PC-3 (cell line): ENCODE results near the gene WWP2. TPM values are rescaled to one million over a fixed set of nuclear protein-coding genes. Genes with fewer than 3 reads are reported as not detected.

ENCODE experiments used
- ATAC-seq: fragments of 200-7000 bp; cut with Tn5 transposase; 2 replicates; pipeline ENCODE4 v1.9.1; 2020; ENCODE audit warnings: mild to moderate bottlenecking, moderate library complexity
- BruUV-seq: library from RNA; stranded (reverse); fragments of 400-500 nt; replicated peaks from 2 replicates; lab custom pipeline; 2021; lab: Mats Ljungman, UMichigan
- CTCF ChIA-PET: fragments of 300-600 bp; sonication (Branson Sonifier 250); formaldehyde crosslinking; loops from one replicate; lab custom pipeline; 2022; ENCODE audit warnings: antibody characterized with exemption; lab: Charles Lee
- POLR2A ChIA-PET: fragments of 300-600 bp; sonication (Branson Sonifier 250); formaldehyde crosslinking; loops from one replicate; lab custom pipeline; 2022; ENCODE audit warnings: antibody characterized with exemption; ENCODE audit not compliant: unreplicated experiment; lab: Charles Lee
- DNase-seq: peaks from one replicate; pipeline ENCODE4 v3.0.0-alpha.2; 2015
- H2AFZ ChIP-seq: fragments of 300-600 bp; sonication (generic); 2 replicates; pipeline ENCODE4 v1.6.0; 2016; ENCODE audit warnings: antibody characterized with exemption, low read length
- H3F3A ChIP-seq: fragments of 300-600 bp; sonication (generic); one replicate; pipeline ENCODE4 v1.6.0; 2017; ENCODE audit warnings: antibody characterized with exemption, low read length, control low read depth, mild to moderate bottlenecking; ENCODE audit not compliant: unreplicated experiment
- H3K27ac ChIP-seq: fragments of 300-600 bp; sonication (generic); 2 replicates; pipeline ENCODE4 v1.5.1; 2016; ENCODE audit warnings: mild to moderate bottlenecking, low read length
- H3K27me3 ChIP-seq: fragments of 300-600 bp; sonication (generic); 2 replicates; pipeline ENCODE4 v1.6.1; 2016; ENCODE audit warnings: low read length, mixed read lengths
- H3K36me3 ChIP-seq: fragments of 300-600 bp; sonication (generic); 2 replicates; pipeline ENCODE4 v1.6.1; 2016; ENCODE audit warnings: low read depth, mixed run types, low read length, mixed read lengths
- H3K4me1 ChIP-seq: fragments of 300-600 bp; sonication (generic); 2 replicates; pipeline ENCODE4 v1.5.1; 2016; ENCODE audit warnings: low read length; ENCODE audit not compliant: insufficient read depth
- H3K4me2 ChIP-seq: fragments of 300-600 bp; sonication (generic); 2 replicates; pipeline ENCODE4 v1.6.0; 2016; ENCODE audit warnings: low read length
- H3K4me3 ChIP-seq: fragments of 300-600 bp; sonication (generic); 2 replicates; pipeline ENCODE4 v1.5.1; 2016; ENCODE audit warnings: mild to moderate bottlenecking, low read length, mixed read lengths
- H3K79me2 ChIP-seq: fragments of 300-600 bp; sonication (generic); 2 replicates; pipeline ENCODE4 v1.6.1; 2017; ENCODE audit warnings: low read length, mixed read lengths
- H3K9ac ChIP-seq: fragments of 300-600 bp; sonication (generic); 2 replicates; pipeline ENCODE4 v1.6.0; 2016; ENCODE audit warnings: mild to moderate bottlenecking, low read length
- H3K9me2 ChIP-seq: fragments of 300-600 bp; sonication (generic); replicated peaks from 2 replicates; pipeline ENCODE4 v1.6.1; 2016; ENCODE audit warnings: mixed run types, low read length, mixed read lengths
- H3K9me3 ChIP-seq: fragments of 300-600 bp; sonication (generic); 2 replicates; pipeline ENCODE4 v1.6.1; 2016; ENCODE audit warnings: low read length, mixed read lengths
- H4K20me1 ChIP-seq: fragments of 300-600 bp; sonication (generic); 2 replicates; pipeline ENCODE4 v1.6.1; 2016; ENCODE audit warnings: low read length, mixed read lengths
- EZH2 ChIP-seq: fragments of 300-600 bp; sonication (generic); IDR thresholded peaks from one replicate; pipeline ENCODE4 v1.6.1; 2017; ENCODE audit warnings: antibody characterized with exemption, mild to moderate bottlenecking, low read length; ENCODE audit not compliant: unreplicated experiment
- EZH2phosphoT487 ChIP-seq: fragments of 300-600 bp; sonication (generic); IDR thresholded peaks from 2 replicates; pipeline ENCODE4 v1.6.1; 2018; ENCODE audit warnings: mild to moderate bottlenecking, antibody characterized with exemption, low read length, borderline replicate concordance
- intact Hi-C: fragments of 100-400 bp; cut with micrococcal nuclease; formaldehyde crosslinking; loops from 2 replicates; pipeline ENCODE4 v1.9.0; 2023
- total RNA-seq: library from RNA; depleted of rRNA; stranded (reverse); fragments of >200 nt; gene quantifications from 2 replicates; pipeline ENCODE4 v1.2.3, GENCODE V29; 2014
- TF ChIP-seq, protein P1 (sequence below): fragments of 300-600 bp; sonication (generic); conservative IDR thresholded peaks from 2 replicates; pipeline ENCODE4 v1.5.1; 2017; ENCODE audit warnings: antibody characterized with exemption, low read depth, mild to moderate bottlenecking, low read length

The WWP2 gene
- total RNA-seq, 1 experiment from 2014 or later, result 15.8 TPM

DNA sequence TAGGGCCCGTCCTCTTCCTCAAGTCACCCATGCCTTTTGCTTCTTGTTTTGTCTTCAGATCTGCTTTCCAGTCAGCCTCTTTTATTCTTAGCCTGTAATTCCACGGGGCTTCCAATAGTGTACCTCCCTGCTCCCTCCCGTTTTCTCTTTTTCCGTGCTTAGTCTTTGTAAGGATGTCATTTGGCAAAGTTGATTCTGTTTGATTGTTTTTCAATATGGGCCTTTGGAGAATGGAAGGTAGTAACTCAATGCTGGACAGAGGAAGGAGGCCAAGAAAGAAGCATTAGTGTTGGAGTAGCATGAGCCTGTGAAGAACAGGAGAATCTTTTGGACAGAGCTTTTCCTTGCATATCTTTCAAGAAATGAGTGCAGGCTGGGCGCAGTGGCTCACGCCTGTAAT lies 6.5 kb downstream of the WWP2 start:
- no peaks in the 10 kb centered on the region for H3K27me3 ChIP-seq
- H3K4me1 ChIP-seq, result peaks cover 3% of the 10 kb centered on the region; the same call in 1 of the 2 replicates
- peaks cover 23% of the 10 kb centered on the region for H3K79me2 ChIP-seq
- H3K9me3 ChIP-seq, result no peaks in the 10 kb centered on the region
- TF ChIP-seq EZH2 (no peak), EZH2phosphoT487 (no peak)
- TF ChIP-seq, protein P1, sequence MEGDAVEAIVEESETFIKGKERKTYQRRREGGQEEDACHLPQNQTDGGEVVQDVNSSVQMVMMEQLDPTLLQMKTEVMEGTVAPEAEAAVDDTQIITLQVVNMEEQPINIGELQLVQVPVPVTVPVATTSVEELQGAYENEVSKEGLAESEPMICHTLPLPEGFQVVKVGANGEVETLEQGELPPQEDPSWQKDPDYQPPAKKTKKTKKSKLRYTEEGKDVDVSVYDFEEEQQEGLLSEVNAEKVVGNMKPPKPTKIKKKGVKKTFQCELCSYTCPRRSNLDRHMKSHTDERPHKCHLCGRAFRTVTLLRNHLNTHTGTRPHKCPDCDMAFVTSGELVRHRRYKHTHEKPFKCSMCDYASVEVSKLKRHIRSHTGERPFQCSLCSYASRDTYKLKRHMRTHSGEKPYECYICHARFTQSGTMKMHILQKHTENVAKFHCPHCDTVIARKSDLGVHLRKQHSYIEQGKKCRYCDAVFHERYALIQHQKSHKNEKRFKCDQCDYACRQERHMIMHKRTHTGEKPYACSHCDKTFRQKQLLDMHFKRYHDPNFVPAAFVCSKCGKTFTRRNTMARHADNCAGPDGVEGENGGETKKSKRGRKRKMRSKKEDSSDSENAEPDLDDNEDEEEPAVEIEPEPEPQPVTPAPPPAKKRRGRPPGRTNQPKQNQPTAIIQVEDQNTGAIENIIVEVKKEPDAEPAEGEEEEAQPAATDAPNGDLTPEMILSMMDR, result no peak
- no peak overlapping the region for H3K4me3 ChIP-seq
- no peak for ATAC-seq
- BruUV-seq, result no TSS peak
- intact Hi-C loops, result no loop called here
- ChIA-PET CTCF (no interaction called here), POLR2A (no interaction called here)
- H3K9me2 ChIP-seq, result no peaks in the 10 kb centered on the region
- DNase-seq, result no peak
- no peak overlapping the region for H2AFZ ChIP-seq
- H3K36me3 ChIP-seq, result no peaks in the 10 kb centered on the region
- no peak overlapping the region for H3K27ac ChIP-seq
- H4K20me1 ChIP-seq, result no peaks in the 10 kb centered on the region
- no peak overlapping the region for H3K4me2 ChIP-seq
- no peak overlapping the region for H3K9ac ChIP-seq
- H3F3A ChIP-seq, result no peaks in the 10 kb centered on the region

DNA sequence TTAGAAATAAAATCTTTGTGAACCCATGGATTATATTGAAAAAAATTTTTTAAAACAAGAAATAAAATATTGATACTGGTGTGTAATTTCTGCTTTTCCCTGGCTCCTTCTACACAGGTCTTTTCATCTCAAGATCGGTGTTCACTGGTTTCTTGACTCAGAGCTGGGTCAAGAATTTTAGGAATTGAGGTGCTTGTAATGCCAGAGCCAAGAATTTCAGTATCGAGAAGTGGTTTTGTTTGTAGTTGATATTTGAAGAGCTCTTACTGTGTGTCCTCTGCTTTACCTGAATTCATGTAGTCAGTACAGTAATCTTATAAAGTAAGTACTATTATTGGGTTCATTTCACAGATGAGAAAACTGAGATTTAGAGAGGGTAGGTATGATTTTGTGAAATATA lies 7.3 kb downstream of the WWP2 start:
- ChIA-PET POLR2A (no interaction called here), CTCF (no interaction called here)
- peaks cover 16% of the 10 kb centered on the region for H3K79me2 ChIP-seq
- H3K4me1 ChIP-seq, result no peaks in the 10 kb centered on the region
- H3K27me3 ChIP-seq, result no peaks in the 10 kb centered on the region
- H2AFZ ChIP-seq, result no peak overlapping the region
- no peaks in the 10 kb centered on the region for H3K36me3 ChIP-seq
- H3F3A ChIP-seq, result no peaks in the 10 kb centered on the region
- H3K27ac ChIP-seq, result no peak overlapping the region
- no TSS peak for BruUV-seq
- no peaks in the 10 kb centered on the region for H4K20me1 ChIP-seq
- no peak overlapping the region for H3K4me2 ChIP-seq
- TF ChIP-seq EZH2, result no peak
- TF ChIP-seq, protein P1, result no peak
- no peak for TF ChIP-seq EZH2phosphoT487
- intact Hi-C loops, result no loop called here
- H3K9me2 ChIP-seq, result no peaks in the 10 kb centered on the region
- ATAC-seq, result no peak
- H3K9ac ChIP-seq, result no peak overlapping the region
- DNase-seq, result no peak
- H3K9me3 ChIP-seq, result no peaks in the 10 kb centered on the region
- H3K4me3 ChIP-seq, result no peak overlapping the region

DNA sequence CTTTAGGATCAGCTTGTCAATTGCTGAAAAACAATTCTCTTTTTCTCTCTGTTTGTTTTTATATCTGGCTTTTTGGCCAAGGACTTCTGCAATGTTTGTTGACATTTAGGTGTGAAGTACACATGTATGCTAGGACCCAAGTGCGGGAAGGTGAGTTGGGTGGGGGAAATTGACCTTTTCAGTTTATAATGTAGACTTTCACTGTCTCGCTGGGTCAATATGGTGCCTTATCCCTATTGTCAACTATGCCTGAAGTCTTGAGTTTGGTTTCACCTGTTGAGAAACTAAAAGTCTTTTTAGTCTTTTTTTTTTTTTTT lies 9.5 kb downstream of the WWP2 start:
- Histone ChIP-seq H3K9ac (no peak overlapping the region), H3K27me3 (no peaks in the 10 kb centered on the region), H3K79me2 (peaks cover 6% of the 10 kb centered on the region; the same call in 1 of the 2 replicates), H3F3A (no peaks in the 10 kb centered on the region), H3K4me1 (no peaks in the 10 kb centered on the region), H2AFZ (no peak overlapping the region), H4K20me1 (no peaks in the 10 kb centered on the region), H3K36me3 (no peaks in the 10 kb centered on the region), H3K4me3 (no peak overlapping the region), H3K9me3 (no peaks in the 10 kb centered on the region), H3K9me2 (no peaks in the 10 kb centered on the region), H3K27ac (no peak overlapping the region), H3K4me2 (no peak overlapping the region)
- ChIA-PET POLR2A (no interaction called here), CTCF (no interaction called here)
- no peak for TF ChIP-seq EZH2
- TF ChIP-seq EZH2phosphoT487, result no peak
- TF ChIP-seq, protein P1, result no peak
- BruUV-seq, result no TSS peak
- DNase-seq, result no peak
- intact Hi-C loops, result no loop called here
- no peak for ATAC-seq
